ENCODE measurements around the gene HMG20B. TPM values are rescaled to one million over a fixed set of nuclear protein-coding genes. Genes with fewer than 3 reads are reported as not detected.
"Not testable (repeated sequence)": the region's sequence is repeated elsewhere in the genome, so short reads cannot be mapped to it uniquely, and the experiment has no call there.

The HMG20B gene
- 54.1 TPM for polyA plus RNA-seq (2013, experiment 1 of 2; ENCODE audit: insufficient read length)
- polyA plus RNA-seq (2013, experiment 2 of 2; ENCODE audit: insufficient read length) = 56.0 TPM

GRCh38 chr19:3572855-3573161, at the start of gene HMG20B:
Gene HMG20B, plus strand, starts transcription at chr19:3572944. Its CDS starts 366 bp downstream, at chr19:3573310.
- no peak for DNase-seq

DNA sequence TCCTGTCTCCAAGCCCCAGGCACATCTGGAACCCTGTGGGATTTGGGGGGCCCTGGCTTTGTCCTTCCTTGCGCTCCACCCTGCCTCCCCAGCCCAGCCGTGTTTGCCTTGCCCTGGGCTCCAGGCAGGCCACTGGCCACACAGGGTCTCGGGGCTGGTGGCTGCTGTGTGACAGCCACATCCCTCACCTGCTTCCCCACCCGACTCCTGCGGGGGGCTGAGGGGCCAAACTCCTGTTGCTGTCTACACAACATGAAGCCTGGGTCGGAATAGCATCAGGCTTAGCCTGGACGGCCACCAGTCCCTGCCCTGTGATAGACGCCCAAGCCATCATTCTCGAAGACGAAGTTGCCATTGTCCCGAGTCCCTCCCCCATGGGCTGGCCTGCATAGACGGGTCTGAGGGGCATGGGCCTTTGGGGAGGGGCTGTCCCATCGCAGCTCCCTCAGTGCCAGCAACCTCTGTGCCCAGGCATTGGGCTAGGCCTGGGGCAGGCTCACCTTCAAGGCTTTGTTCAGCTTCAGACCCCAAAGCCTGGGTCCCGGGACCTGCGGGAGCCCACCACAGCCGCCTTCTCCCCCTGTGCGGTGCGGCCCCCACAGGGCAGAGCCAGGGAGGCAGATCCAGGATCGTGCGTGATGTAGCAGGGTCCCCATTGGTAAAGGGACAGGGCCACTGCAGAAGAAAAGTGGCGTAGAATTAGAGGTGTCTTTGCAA, 49.2 kb upstream of the HMG20B start:
- DNase-seq = no peak

DNA sequence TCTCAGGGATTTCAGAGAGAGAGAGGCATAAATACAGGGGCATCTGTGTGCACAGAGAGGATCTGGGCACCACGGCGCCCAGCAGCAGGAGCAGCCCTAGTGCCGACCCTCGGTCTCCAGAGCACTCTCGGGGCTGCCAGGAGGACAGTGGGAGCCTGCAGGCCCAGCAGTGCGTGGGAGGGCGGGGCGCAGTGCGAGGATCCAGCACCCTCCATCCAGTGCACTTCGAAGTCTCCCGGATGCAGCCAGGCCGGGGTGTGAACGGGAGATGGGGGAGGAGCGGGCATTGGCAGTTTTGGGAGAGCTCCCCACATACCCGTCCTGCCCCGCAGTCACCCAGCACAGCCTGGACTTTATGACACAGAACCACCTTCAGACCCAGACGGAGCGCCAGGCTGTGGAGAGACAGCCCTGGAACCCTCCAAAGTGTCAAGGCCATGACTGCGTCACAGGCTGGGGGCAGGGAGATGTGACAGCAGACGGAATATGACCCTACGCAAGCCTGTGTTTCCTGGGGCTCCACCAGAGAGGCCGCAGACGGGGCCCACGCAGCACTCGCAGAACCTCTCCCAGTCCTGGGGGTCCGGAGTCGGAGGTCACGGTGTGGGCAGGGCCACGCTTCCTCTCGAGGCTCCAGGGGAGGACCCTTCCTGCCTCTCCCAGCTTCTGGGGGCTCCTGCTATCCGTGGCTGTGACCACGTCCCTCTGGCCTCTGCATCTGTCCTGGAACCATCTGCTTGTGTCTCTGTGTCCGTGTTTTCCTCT, 48.5 kb upstream of the HMG20B start:
- DNase-seq = no peak

DNA sequence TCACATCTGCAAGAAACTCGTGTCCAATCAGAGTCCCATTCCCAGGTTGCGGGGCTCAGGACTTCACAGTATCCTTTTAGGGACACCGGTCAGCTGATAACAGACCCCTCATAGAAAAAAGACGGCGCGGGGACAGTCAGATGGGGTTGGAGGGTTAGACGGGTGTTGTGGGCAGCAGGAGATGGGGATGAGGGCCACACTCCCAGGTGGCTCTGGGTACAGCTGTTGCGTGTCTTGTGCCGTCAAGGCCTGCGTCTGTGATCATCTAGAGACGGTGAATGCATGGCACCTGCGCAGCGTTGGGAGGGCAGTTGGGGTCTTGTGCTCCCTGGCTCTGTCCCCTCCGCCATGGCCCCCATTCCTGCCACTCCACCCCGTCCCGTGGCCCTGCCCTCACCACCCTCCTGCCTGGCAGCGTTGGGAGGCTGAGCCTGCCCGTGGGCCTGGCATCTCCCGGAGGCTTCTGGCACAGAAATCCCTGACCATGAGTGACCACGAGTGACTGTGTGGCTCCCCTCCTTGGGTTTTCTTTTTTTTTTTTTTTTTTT, 47.8 kb upstream of the HMG20B start:
- DNase-seq = no peak

DNA sequence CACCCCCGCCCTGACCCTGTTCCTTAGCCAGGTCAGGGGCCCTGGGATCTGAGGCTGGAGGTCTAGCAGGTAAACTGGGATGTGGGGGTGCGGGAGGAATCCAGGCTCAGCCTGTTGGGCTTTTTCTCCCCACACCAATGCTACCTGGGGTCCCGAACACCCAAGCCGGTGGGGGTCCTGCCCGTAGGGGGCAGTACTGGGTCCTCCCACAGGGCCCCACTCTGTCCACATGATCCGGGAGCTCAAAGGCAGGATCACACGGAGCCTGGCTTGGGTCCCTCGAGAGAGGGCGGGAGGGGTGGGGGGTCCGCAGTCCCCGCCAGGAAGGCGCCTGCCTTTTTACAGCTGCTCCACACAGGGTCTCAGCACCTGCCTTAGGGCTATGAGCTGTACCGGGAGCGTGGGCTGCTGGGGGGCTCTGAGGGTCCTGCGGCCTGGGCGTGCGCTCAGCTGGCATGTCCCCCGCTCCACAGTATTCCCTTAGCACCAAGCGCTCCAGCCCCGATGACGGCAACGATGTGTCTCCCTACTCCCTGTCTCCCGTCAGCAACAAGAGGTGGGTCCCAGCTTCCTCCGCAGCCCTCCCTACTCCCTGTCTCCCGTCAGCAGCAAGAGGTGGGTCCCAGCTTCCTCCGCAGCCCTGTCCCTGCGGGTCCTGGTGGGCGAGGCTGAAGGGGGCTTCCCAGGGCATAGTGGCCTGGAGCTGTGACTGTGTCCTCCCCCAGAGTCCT, 46.1 kb upstream of the HMG20B start:
- no peak for DNase-seq

DNA sequence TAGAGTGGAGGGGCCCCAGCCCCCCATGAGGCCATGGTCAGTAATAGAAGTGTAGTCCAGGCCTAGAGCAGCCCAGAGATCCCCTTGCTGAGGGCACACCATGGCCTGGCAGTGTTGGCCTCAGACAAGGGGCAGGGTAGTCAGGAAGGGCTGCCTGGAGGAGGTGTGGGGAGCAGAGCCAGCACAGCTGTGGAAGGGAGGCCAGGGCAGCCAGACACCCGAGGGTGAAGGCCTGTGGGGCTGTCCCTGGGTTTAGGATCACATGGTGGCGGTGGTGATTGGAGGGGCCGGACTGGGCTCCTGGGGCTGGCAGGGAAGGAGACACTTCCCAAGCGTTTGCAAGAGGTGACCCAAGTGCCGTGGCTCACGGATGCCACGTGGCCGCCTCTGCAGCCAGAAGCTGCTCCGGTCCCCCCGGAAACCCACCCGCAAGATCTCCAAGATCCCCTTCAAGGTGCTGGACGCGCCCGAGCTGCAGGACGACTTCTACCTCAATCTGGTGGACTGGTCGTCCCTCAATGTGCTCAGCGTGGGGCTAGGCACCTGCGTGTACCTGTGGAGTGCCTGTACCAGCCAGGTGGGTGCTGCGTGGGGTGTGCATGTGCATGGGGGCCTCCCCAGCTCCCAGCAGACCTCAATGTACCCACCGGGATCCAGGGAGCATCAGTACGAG, 45.4 kb upstream of the HMG20B start:
- DNase-seq = no peak

- DNase-seq = no peak
Measured at GRCh38 chr19:3528080-3528479, 44.7 kb upstream of the HMG20B start.

GRCh38 chr19:3528539-3529211, 44.1 kb upstream of the HMG20B start:
- no peak for DNase-seq

GRCh38 chr19:3529299-3529698, 43.4 kb upstream of the HMG20B start:
- not testable (repeated sequence) for DNase-seq

DNA sequence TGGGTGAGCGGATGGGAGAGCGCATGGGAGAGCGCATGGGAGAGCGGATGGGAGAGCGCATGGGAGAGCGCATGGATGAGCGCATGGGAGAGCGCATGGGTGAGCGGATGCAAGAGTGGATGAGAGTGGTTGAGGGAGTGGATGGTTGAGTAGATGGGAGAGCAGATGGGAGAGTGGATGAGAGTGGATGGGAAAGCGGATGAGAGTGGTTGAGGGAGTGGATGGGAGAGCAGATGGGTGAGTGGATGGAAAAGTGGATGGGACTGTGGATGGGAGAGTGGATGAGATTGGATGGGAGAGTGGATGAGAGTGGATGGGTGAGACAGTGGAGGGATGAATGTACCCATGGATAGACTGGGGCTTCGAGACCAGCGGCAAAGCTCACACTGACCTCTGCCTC, 42.4 kb upstream of the HMG20B start:
- no peak for DNase-seq

DNA sequence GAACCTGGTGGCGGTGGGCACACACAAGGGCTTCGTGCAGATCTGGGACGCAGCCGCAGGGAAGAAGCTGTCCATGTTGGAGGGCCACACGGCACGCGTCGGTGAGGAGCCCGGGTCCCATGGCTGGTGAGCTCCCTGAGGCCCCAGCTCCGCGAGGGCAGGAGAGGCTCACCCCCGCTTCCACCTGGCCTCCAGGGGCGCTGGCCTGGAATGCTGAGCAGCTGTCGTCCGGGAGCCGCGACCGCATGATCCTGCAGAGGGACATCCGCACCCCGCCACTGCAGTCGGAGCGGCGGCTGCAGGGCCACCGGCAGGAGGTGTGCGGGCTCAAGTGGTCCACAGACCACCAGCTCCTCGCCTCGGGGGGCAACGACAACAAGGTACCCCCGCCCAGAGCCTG, 41.0 kb upstream of the HMG20B start:
- DNase-seq = no peak

- DNase-seq = no peak
Measured at GRCh38 chr19:3532154-3532786, 40.5 kb upstream of the HMG20B start.

GRCh38 chr19:3533033-3533432, 39.7 kb upstream of the HMG20B start:
- no peak for DNase-seq

- no peak for DNase-seq
Measured at GRCh38 chr19:3533563-3534216, 39.1 kb upstream of the HMG20B start.

DNA sequence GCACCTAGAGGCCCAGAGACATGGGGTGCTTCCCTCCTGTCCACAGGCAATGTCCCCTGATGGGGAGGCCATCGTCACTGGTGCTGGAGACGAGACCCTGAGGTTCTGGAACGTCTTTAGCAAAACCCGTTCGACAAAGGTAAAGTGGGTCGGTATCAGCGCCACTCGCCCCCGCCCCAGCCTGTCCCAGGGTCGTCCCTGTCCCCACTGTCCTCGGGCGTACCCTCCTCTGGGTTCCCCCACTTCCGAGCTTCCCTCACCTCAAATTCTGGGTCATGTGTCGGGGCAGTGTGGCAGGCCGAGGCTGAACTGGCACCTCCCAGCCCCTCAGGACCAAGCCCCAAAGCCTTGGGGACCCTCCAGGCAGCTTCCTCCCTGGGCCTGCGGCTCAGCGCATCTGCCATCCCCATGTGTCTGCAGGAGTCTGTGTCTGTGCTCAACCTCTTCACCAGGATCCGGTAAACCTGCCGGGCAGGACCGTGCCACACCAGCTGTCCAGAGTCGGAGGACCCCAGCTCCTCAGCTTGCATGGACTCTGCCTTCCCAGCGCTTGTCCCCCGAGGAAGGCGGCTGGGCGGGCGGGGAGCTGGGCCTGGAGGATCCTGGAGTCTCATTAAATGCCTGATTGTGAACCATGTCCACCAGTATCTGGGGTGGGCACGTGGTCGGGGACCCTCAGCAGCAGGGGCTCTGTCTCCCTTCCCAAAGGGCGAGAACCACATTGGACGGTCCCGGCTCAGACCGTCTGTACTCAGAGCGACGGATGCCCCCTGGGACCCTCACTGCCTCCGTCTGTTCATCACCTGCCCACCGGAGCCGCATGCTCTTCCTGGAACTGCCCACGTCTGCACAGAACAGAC, 38.1 kb upstream of the HMG20B start:
- no peak for DNase-seq

DNA sequence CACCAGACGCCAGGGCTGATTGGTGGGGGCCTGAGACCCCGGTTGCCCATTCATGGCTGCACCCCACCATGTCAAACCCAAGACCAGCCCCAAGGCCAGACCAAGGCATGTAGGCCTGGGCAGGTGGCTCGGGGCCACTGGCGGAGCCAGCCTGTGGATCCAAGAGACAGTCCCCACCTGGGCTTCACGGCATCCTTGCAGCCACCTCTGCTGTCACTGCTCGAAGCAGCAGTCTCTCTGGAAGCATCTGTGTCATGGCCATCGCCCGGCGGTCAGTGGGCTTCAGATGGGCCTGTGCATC, 37.6 kb upstream of the HMG20B start:
- DNase-seq = no peak

DNA sequence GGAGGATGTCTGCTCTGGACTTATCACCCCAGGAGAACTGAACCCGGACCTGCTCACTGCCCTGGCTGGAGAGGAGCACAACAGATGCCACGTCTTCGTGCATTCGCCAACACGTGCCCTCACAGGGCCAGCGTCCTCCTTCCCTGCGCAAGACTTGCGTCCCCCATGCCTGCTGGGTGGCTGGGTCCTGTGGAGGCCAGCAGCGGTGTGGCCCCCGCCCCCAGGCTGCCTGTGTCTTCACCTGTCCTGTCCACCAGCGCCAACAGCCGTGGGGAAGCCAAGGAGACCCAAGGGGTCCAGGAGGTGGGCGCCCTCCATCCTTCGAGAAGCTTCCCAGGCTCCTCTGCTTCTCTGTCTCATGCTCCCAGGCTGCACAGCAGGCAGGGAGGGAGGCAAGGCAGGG, 37.2 kb upstream of the HMG20B start:
- DNase-seq = no peak

DNA sequence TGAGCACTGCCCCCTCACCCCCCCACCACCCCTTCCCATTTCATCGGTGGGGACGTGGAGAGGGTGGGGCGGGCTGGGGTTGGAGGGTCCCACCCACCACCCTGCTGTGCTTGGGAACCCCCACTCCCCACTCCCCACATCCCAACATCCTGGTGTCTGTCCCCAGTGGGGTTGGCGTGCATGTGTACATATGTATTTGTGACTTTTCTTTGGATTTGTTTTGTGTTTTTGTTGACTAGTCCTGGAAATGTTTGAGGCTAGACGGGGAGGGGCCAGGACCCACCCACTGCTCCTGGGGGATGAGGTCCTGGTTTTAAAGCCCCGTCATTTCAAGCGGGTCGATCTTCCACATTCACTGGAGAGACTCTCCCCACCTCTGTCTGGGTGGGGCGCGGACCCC, 36.8 kb upstream of the HMG20B start:
- no peak for DNase-seq

GRCh38 chr19:3536429-3537100, 36.2 kb upstream of the HMG20B start:
- DNase-seq = no peak

DNA sequence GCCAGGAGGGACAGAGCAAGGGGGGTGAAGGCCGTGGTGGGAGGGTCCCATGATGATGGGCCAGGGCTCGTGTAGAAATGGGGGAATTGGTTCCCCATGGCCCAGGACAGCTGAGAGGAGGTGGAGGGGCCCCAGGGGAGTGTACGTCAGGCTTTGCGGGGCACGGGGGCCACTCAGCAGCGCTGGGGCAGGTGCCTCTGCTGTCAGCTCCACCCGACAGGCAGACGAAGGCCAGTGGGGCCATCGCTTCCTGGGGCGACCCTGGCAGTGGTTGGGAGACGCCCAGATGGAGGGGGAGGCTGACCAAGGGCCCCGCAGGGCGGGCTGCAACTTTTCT, 35.7 kb upstream of the HMG20B start:
- no peak for DNase-seq

Data from fibroblast of skin of scalp (primary cell).